Measurements from ENCODE around the gene PRIM1. TPM values are rescaled to one million over a fixed set of nuclear protein-coding genes. Genes with fewer than 3 reads are reported as not detected.

Gene PRIM1
- total and polyA plus RNA-seq, 11 donors = 2.4 to 6.1 (median 3.3) TPM

DNA sequence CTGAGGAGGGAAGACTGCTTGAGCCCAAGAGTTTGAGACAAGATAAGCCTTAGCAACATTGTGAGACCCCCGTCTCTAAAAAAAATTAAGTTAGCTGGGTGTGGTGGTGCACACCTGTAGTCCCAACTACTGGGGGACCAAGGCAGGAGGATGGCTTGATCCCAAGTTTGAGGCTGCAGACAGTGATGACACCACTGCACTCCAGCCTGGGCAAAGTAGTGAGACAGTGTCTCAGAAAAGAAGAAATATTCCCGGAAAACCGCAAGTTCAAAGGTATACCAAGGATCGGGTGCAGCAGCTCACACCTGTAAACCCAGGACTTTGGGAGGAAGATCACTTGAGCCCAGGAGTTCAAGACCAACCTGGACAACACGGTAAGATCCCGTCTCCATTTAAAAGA is 69.8 kb downstream of the PRIM1 start:
- H3K27ac ChIP-seq = no peak overlapping the region
- DNase-seq (no peak), ATAC-seq (no peak)
- no peak for TF ChIP-seq POLR2A (IDR thresholded peaks at IDR 0.05)
- TF ChIP-seq, protein P1, sequence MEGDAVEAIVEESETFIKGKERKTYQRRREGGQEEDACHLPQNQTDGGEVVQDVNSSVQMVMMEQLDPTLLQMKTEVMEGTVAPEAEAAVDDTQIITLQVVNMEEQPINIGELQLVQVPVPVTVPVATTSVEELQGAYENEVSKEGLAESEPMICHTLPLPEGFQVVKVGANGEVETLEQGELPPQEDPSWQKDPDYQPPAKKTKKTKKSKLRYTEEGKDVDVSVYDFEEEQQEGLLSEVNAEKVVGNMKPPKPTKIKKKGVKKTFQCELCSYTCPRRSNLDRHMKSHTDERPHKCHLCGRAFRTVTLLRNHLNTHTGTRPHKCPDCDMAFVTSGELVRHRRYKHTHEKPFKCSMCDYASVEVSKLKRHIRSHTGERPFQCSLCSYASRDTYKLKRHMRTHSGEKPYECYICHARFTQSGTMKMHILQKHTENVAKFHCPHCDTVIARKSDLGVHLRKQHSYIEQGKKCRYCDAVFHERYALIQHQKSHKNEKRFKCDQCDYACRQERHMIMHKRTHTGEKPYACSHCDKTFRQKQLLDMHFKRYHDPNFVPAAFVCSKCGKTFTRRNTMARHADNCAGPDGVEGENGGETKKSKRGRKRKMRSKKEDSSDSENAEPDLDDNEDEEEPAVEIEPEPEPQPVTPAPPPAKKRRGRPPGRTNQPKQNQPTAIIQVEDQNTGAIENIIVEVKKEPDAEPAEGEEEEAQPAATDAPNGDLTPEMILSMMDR (IDR thresholded peaks at IDR 0.05) = no peak
- peaks cover 0 to 87% (median 60%) of the 10 kb centered on the region in 12 donors for H3K4me1 ChIP-seq
- intact Hi-C loops (cut with DNase I) = loop anchor here in 2 of 10 donors (5.0 kb wide), 2 partner anchors 35 to 40 kb away; partner anchors contain the start of gene ATP5F1B (in 1 of the 2)
- no peak overlapping the region for H3K4me3 ChIP-seq
- WGBS, 4 donors = 91 to 96% (median 94%) methylated on average over 6 of the region's 6 CpGs
- H3K9me3 ChIP-seq = no peaks in the 10 kb centered on the region
- H3K36me3 ChIP-seq = peaks cover 0 to 31% (median 15%) of the 10 kb centered on the region in 9 donors
- H3K27me3 ChIP-seq = no peaks in the 10 kb centered on the region

Other genes starting within 250 kb of the PRIM1 start
- gene RBMS2, start 230.5 kb downstream of the PRIM1 start, total RNA-seq = 10 to 100 TPM; 15.8 to 37.3 (median 30.1) TPM
- gene RBMS2, start 230.5 kb downstream of the PRIM1 start, polyA plus RNA-seq = 10 to 100 TPM in 1 of 2 donors, 1 to 10 TPM in 1; 8.8 to 13.3 TPM
- 10 to 100 TPM; 28.0 to 71.5 (median 44.5) TPM for gene BAZ2A, start 122.0 kb downstream of the PRIM1 start, total RNA-seq
- 10 to 100 TPM; 25.2 to 34.1 TPM for gene BAZ2A, start 122.0 kb downstream of the PRIM1 start, polyA plus RNA-seq
- 1,000 to 10,000 TPM; 1,755 to 3,502 (median 2,732) TPM for gene ATP5F1B, start 106.3 kb downstream of the PRIM1 start, total RNA-seq
- gene ATP5F1B, start 106.3 kb downstream of the PRIM1 start, polyA plus RNA-seq = 1,000 to 10,000 TPM; 1,436 to 2,223 TPM
- 100 to 1,000 TPM in 6 of 9 donors, 10 to 100 TPM in 3; 48.0 to 120 (median 103) TPM for gene PTGES3, start 64.0 kb downstream of the PRIM1 start, total RNA-seq
- 100 to 1,000 TPM in 1 of 2 donors, 10 to 100 TPM in 1; 54.6 to 125 TPM for gene PTGES3, start 64.0 kb downstream of the PRIM1 start, polyA plus RNA-seq
- 100 to 1,000 TPM; 361 to 741 (median 537) TPM for gene NACA, start 27.0 kb downstream of the PRIM1 start, total RNA-seq
- gene NACA, start 27.0 kb downstream of the PRIM1 start, polyA plus RNA-seq = 1,000 to 10,000 TPM in 1 of 2 donors, 100 to 1,000 TPM in 1; 848 to 1,208 TPM
- gene HSD17B6, start 11.0 kb upstream of the PRIM1 start, total RNA-seq = 1 to 10 TPM in 1 of 9 donors, not detected in 8; 7.4 TPM
- gene HSD17B6, start 11.0 kb upstream of the PRIM1 start, polyA plus RNA-seq = under 1 TPM in 1 of 2 donors, not detected in 1; 0.10 TPM
- gene SDR9C7, start 182.1 kb upstream of the PRIM1 start, total RNA-seq = under 1 TPM in 3 of 9 donors, not detected in 6; 0.12 to 0.27 (median 0.20) TPM
- not detected for gene SDR9C7, start 182.1 kb upstream of the PRIM1 start, polyA plus RNA-seq
- under 1 TPM in 7 of 9 donors, not detected in 2; 0.08 to 0.54 (median 0.16) TPM for gene RDH16, start 205.3 kb upstream of the PRIM1 start, total RNA-seq
- gene RDH16, start 205.3 kb upstream of the PRIM1 start, polyA plus RNA-seq = under 1 TPM; 0.06 to 0.27 TPM